Stimulated activated CD4-positive, alpha-beta T cell treated with anti-CD3 and anti-CD28 coated beads, Interleukin-4, amount 100 ng/mL, for 1 hour (primary cell): ENCODE results near the gene BACE2.

Experiments used
- DNase-seq: peaks from one replicate; pipeline ENCODE4 v3.0.0-alpha.2; 2020

Gene BACE2

DNA sequence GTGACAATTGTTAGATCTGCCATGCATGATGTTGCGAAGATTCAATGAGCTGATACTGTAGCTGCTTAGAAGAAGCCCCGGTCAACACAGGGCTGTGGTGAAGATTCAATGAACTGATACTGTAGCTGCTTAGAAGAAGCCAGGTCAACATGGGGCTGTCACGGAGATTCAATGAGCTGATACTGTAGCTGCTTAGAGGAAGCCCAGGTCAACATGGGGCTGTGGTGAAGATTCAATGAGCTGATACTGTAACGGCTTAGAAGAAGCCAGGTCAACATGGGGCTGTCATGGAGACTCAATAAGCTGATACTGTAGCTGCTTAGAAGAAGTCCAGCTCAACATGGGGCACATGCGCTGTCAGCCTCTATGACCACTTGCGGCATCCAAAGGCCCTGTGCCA, 18.8 kb upstream of the BACE2 start:
- DNase-seq = no peak

DNA sequence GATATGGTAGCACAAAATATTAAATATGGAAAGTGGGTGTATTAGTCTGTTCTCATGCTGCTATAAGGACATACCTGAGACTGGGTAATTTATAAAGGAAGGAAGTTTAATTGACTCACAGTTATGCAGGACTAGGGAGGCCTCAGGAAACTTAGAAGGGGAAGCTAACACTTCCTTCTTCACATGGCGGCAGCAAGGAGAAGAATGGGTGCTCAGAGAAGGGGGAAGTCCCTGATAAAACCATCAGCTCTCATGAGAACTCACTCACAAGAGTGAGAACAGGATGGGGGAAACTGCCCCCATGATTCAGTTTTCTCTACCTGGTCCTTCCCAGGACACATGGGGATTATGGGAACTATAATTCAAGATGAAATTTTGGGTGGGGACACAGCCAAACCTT, 15.8 kb upstream of the BACE2 start:
- no peak for DNase-seq

DNA sequence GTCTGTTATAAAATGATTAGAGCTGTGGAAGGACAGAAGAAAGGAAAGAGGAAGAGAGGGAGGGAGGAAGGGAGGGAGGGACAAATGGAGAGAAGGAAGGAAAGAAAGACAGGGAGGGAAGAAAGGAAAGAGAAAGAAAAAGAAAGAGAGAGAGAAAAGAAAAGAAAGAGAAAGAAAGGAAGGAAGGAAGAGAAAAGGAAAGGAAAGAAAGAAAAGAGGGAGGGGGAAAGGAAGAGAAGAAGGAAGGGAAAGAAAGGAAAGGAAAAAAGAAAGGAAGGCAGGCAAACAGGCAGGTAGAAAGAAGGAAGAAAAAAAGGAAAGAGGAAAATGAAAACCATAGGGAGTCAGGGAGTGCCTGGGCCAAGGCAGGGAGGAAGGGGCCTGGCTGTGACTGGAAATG, 14.5 kb upstream of the BACE2 start:
- no peak for DNase-seq

DNA sequence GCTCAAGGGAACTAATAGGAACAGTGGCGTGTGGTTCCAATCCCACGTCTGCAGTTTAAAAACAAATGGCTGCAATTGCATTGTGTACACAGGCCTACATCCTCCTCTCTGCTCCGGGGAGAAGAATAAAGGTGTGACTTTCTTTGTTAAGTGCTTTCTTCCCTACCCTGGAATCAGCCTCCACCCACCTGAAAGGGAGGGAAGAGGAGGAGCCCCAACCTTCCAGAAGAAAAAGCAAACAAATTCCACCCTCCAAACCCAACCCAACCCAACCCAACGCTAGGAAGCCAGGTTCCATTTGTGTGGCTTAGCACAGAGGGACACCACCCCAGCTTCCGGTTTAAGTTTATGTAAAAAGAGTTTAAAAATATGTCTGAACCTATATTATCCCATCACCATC, 11.8 kb upstream of the BACE2 start:
- DNase-seq = no peak

DNA sequence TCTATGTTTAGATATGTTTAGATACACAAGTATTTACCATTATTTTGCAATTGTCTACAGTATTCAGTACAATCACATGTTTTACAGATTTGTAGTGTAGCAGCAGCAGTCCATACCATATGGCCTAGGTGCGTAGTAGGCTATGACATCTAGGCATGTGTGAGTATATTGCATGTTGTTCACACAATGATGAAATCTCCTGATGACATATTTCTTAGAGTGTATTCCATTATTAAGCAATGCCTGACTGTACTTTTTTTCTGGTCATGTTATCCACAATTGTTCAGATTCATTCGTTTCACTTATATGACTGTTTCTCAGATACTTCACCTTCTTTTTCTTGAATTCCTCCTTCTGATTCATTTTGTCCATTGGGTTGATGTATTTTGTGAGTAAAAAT, 9.9 kb upstream of the BACE2 start:
- no peak for DNase-seq

DNA sequence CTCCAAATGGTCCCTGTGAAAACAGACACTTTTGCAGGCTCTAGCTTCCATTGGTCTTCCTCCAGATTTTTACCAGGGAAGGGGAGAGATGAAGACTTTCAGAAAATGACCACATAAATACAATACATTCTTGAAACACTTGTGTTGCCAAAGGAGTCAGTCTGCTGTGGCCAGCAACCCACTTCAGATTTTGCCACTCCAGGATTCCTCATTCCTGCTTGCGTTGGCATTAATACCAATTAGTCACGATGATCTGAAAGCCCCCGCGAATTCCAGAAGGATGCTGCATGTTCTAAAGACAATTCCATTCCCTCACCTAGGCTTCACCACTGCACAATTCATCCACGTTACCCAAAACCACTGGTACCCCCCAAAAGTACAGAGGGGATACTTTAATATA, 7.9 kb upstream of the BACE2 start:
- no peak for DNase-seq

DNA sequence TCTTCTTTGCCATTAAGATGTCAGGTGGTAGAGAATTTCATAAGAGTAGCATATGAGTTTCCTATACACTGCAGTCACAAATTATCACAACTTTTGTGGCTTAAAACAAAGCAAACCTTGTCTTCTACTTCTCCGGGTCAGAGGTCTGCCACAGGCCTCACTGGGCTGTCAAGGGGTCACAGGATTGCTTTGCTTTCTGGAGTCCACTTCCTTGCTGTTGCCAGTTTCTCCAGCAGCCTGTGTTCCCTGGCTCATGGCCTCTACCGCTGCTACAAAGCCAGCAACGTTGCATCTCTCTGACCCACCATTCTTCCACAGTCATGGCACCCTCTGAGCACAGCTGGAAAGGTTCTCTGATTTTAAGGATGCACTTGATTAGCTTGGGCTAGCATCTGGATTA, 6.5 kb upstream of the BACE2 start:
- DNase-seq = no peak

DNA sequence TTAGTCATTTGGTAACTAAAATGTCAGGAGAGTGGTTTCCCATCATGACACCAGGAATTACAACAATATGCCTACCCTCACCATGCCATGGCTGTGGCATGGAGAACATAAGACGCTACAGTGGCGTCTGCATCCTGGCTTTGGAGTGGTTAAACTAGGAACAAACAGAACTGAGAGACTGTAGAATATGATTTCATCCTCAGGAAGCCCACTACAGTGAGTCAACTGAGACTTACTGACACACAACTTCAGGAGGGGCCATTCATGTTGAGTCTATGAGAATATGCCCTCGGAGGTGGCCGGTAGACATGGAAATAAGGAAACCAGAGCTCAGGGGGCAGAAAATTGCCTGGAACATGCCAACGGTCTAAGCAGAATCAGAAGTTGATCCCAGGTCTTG, 5.9 kb upstream of the BACE2 start:
- DNase-seq = no peak

DNA sequence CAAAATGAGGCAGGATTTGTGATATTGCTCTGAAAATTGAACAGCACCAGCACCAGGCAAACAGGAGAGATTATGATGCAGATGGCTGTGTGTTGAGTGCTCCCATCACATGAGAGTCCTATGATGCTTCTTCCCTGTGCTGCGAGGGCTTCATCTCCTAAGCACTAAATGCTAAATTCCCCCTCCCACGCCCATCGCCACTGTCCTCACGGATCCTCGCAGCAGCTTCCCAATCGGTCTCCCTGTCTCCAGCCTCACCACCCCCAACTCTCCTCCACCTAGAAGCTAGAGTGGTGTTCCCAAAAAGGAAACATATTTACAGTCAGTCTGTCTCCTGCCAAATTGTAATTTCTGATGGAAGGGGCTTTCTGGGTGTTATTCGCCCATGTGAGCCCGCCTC, 4.9 kb upstream of the BACE2 start:
- no peak for DNase-seq

DNA sequence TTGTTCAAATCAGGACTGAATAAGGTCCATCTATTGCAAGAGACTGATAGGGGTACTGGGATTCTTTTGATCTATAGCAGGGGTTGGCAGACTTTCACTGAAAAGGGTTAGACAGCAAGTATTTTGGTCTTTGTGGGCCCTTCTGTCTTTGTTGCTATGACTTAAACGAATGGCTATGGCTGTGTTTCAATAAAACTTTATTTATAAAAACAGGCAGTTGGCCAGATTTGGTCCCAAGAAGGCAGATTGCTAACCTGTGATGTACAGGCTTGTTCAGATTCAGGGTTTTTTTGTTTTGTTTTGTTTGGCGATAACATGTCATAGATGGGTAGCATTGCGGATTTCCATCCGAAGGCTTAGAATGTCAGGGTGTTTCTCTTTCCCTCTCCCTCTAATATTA, 3.9 kb upstream of the BACE2 start:
- DNase-seq = no peak

DNA sequence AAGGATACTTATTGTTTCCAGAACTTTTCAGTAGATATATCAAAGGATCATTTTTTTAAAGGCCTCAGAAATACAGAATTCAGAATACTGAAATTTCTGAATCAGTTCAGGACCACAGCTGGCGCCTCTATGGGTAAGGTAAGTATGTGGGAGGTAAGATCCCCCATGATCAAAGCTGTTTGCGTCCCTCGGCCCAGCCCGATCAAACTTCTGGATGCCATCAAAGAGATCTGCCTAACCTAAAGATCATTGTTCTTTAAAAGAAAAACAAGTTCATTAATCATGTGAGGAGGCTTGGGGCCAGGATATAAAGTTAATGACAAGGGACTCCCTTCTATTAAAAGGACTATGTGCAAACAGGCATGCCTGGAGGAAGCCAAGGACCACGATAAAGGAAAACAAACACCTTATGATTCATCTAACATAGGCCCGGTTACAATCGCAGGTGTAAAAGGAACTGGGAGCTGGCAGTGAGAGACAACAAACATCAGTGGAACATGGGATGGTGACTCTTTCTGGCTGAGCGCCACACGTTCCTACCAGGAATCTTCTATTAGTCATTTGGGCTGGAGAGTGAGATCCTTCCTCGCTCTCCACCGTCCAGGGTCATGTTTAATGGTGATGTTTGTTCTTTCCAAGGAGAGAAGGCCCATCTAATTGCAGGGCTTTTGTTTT, 2.8 kb upstream of the BACE2 start:
- no peak for DNase-seq

DNA sequence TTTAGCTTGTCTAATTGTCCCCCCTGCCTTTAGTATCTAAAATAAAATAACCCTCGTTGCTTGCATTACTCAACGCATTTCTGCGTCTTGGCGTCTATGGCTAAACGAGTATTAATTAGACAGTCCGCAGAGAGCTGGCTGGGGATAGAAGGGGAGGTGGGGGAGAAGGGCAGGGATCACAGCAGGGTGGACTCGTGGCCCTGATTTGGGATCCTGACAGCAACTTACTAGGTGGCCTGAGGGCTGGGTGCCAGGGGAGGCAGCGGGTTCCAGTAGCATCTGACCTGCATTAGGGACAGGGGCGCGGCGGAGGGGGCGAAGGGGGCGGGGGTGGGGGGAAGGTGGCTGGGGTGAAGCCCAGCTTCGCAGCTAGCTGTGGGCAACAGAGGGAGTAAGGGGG, 1.1 kb upstream of the BACE2 start:
- DNase-seq = no peak

DNA sequence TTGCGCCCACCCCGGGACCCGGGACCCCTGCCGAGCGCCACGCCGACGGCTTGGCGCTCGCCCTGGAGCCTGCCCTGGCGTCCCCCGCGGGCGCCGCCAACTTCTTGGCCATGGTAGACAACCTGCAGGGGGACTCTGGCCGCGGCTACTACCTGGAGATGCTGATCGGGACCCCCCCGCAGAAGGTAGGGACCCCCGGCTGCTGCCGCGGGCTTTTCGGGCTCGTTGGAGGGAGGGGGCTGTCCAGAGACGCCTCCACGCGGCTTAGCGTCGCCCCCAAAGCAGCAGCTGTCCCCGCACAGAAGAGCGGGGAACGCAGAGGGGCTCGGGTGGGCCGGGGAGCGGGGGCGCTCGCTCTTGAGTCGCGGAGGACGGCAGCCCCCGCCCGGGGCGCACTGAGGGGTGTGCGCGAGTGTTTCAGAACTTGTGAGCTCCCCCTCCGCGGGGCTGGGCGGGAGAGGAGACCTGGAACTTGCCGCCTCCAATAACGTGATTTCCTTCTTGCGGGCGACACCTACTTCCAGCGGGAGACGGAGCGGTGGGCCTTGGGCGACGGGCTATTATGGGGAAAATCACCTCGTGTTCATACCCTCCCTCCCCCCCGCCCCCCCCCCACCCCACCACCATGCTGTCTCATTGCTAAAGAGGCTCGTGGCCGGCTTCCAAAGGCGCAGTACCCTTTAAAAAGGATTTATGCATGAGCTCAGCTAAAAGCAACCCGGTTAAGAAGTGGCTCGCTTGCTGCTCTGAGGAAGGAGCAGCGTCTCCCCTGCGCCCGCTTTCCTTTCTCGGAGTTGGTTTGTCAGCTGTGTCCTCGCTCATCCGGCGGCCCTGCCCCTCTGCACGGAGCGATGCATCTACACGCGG, 664 bp downstream of the BACE2 start:
- no peak for DNase-seq

DNA sequence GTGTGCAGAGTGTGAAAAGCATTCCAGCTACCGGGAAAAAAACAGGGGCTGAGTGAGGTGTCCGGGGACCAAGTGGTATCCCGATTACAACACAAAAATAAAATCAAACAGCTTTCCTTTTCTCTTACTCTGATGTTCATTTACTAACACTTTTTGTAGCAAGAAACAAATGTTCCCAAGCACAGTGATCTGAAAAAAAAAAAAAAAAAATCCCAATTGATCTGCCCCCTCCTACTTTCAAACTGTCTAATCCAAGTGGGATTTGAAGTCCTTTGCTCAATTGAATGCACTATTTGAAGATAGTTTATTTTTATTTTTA, 1.3 kb downstream of the BACE2 start:
- DNase-seq = no peak

DNA sequence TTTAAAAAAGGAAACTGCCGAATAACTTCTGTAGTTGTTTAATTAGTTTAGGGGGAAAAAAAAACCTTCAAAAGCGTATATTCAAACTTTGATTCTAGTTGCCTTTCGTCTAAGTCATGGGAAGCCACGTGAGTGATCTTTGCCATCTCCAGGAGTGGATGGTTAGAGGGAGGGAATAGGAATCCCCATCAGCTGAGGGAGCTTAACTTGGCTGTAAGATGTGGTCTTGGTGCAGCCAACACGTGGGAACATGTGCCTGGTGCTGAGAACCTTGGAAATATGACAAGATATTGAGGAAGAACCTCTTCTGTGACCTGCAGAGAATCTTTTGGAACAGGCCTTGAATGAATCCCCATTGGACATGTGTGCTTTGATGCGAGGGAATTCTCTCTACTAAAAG, 1.7 kb downstream of the BACE2 start:
- DNase-seq = no peak

DNA sequence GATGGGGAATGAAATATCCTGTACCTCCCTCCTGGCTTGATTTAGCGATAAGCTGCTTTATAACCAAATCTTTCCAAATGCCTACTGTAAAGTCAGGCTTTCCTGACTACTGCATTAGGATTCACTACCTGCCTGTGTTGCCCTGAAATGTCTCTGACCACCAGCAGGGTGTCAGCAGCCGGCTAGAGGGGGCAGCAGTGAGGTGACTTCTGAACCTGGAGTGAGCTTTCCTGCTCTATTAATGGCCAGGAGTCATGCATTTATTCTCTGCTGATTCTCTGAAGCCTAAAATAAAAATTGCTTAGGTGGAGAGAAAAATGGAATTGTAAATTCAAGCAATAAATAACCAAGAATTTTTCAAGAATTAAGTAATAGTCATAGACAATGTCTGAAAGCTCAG, 2.5 kb downstream of the BACE2 start:
- DNase-seq = peak; percentile 13

DNA sequence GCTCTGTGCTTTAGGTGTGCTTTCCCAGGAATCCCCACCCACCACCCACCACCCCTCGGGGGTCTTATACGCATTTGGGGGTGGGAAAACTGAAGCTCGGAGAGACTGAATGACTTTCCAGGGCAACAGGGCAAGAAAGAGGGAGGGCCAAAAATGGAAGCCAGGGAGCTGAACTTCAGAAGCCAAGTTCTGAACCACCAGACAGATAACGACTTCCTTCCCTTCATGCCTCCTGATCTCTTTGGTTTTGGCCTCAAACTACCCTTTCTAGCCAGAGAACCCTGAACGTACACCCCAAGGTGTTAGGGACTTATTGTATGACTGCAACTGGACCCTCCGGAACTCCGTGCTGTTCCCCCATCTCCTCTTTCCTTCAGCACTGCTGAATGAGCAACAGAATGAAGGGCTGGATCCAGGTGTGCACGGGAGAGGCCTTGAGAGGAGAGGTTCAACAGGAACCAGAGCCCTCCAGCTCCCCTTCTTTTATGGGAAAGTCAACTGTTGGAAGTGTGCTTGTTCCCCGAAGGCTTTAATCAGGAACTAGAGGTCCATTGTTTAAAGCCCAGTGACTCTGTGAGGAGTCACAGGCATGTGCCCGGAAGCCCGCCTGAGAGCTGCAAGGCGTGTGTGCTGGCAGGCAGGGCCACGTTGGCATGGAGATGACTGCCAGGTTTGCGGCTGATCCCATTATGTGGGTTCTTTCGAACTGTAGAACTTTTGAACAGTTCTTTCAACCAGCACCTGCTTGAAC, 3.1 kb downstream of the BACE2 start:
- DNase-seq = no peak

DNA sequence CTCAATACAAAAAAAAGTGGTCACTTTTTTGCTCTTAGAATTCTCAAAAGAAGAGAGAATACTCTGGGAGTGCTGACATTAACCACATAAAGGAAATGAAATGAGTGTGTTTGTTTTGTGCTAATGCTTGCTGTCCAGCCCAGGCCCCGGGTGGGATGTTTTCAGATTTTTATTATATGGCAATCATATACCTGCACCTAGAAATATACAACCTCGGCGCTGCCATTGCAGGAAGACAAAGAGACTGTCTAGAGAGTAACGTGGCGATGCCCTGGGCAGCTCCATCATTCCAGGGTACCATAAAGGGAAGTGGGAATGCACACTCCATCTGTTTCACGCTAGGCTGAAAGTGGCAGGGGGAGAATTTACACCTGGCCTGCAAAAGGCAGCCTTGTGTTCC, 7.1 kb downstream of the BACE2 start:
- DNase-seq = no peak

DNA sequence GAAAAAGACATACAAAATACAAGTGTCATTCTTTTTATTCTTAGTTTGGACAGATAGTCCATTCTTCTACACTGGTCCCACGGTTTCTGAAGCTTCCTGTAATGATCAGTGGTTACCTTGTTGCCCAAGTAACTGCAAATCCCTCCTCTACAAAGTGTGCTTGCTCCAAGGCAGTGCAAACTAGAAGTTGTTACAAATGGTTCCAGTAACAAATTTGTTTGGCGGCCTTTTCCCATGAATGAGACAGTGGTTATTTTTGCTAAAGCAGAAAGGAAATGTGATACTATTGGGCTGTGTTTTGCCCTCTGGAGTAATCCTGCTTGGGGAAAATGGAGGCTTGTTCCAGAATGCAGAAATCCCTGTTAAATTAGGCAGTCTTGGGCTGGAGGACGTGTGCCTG, 8.9 kb downstream of the BACE2 start:
- DNase-seq = no peak

DNA sequence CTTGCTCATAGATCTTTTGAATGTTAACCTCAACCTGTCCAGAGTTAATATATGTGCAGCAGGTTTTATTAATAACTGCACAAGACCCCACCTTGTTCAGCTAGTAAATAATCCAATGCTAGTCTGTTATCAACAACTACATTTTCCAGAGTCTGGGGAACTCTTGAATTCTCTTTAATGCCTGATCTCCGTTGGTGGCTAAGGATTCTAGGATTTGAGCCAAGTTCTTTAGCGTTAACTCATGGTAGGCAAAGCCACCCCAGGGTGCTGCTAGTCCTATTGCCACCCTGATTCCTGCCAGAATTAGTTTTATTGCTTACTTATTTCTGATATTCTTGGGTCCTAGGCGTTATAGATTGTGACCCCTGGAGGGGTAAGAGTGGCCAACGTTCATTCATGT, 12.8 kb downstream of the BACE2 start:
- DNase-seq = no peak

DNA sequence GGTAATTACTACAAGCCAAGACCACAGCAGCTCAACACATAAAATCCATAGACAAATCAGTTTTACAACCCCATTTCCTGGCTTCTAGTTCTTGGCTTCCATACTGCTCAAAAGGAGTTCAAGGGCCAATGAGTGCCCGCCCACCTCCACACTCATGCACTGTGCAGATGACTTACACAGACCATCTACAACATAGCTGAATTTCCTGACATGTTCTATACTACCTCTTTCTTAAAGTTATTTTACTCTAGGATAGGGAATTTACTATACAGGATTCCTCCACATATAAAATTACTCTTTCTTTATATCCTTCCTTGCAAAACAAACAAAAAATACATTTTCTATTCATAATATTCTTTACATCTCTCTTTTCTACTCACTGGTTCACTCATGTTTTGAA, 14.6 kb downstream of the BACE2 start:
- no peak for DNase-seq

DNA sequence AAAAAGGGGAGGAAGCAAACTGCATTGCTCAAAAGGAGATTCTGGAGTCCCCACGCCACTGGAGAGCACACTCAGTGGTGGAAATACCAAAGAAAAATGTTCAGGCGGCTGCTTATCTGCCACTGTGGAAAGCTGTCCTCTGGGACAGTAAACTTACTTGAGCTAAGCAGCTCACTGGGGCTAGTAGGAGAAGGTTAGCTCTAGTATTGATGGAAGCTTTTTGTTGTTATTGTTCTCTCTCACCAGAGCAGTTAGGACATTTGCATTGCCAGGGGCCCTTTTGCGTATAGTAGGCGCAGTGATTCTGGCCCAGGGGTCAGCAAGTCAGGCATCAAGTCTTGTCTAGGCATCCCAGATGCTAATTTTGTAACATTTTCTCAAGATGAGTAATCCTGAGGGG, 15.6 kb downstream of the BACE2 start:
- DNase-seq = no peak

DNA sequence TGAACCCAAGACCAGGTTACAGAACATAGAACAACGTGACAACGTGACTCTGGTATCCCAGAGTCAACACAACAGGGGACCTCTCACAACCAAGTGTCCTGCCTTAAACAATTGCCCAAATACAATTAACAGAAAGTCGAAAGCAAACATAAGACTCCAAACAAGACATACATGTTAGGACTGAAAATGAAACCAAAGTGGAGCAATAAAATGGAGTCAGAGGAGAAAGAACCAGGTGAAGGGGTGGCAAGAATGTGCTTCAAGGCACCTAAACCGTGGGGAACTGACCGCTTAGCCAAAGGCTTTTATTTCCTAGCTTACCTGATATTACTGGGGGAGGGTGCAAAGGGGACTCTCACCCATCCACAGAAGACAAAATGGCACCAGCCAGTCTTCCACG, 17.8 kb downstream of the BACE2 start:
- no peak for DNase-seq
